HCT116 (cell line): Measurements from ENCODE around the gene GRIN2C. TPM values are rescaled to one million over a fixed set of nuclear protein-coding genes. Genes with fewer than 3 reads are reported as not detected.

ENCODE experiments used
- ATAC-seq: fragments of 200-7000 bp; cut with Tn5 transposase; 2 replicates; pipeline ENCODE4 v1.9.1; 2020; ENCODE audit warnings: mild to moderate bottlenecking, moderate library complexity
- BruUV-seq: library from RNA; stranded (reverse); fragments of 400-500 nt; replicated peaks from 2 replicates; lab custom pipeline; 2021; lab: Mats Ljungman, UMichigan
- CTCF ChIA-PET: fragments of 300-600 bp; sonication (Branson Sonifier 250); formaldehyde crosslinking; loops from one replicate; lab custom pipeline; 2021; ENCODE audit warnings: antibody characterized with exemption; lab: Charles Lee
- POLR2A ChIA-PET: fragments of 300-600, 350-600 bp; sonication (Branson Sonifier 250); formaldehyde crosslinking; loops from one replicate; lab custom pipeline; 2021; ENCODE audit warnings: antibody characterized with exemption; lab: Charles Lee
- RAD21 ChIA-PET, 2 experiments: fragments of 300-600 bp; sonication (Branson Sonifier 250); formaldehyde crosslinking; loops; one replicate each; lab custom pipeline; 2023; ENCODE audit warnings: low total read pairs in 2 of 2; ENCODE audit not compliant: uncharacterized antibody in 2 of 2, unreplicated experiment in 2 of 2, low non-redundant PET in 1 of 2; lab: Charles Lee
- DNase-seq: peaks from one replicate; pipeline ENCODE4 v3.0.0-alpha.2; 2010; ENCODE audit warnings: low read depth, low spot score
- H2AFZ ChIP-seq: fragments of 200-600 bp; shearing (Covaris generic), sonication (generic); 2 replicates; pipeline ENCODE4 v1.6.1; 2017; ENCODE audit warnings: low read depth, mixed run types, mixed read lengths, antibody characterized with exemption, low read length; ENCODE audit not compliant: poor library complexity, severe bottlenecking
- H3K27ac ChIP-seq: 2 replicates; pipeline ENCODE4 v1.5.1; 2012; ENCODE audit warnings: low read depth, low read length
- H3K27me3 ChIP-seq: fragments of 200-600 bp; sonication (generic); 2 replicates; pipeline ENCODE4 v1.6.1; 2016; ENCODE audit warnings: mixed run types, low read length, mixed read lengths; ENCODE audit not compliant: insufficient read depth
- H3K36me3 ChIP-seq, 2 experiments: fragments of 200-500 bp in 1 of 2; fragments of 200-600 bp in 1 of 2; sonication (Bioruptor generic) in 1 of 2; sonication (generic) in 1 of 2; 2 replicates each; pipeline versions ENCODE4 v1.5.1 to v1.6.1; 2014 to 2016; ENCODE audit warnings: low read length in 2 of 2, inconsistent platforms in 1 of 2, mixed read lengths in 1 of 2, mixed run types in 1 of 2; ENCODE audit not compliant: insufficient read depth in 2 of 2, control insufficient read depth in 1 of 2
- H3K4me1 ChIP-seq, 2 experiments: fragments of 200-600 bp in 1 of 2; sonication (generic) in 1 of 2; 2 replicates each; pipeline versions ENCODE4 v1.5.1 to v1.6.1; 2012 to 2017; ENCODE audit warnings: low read length in 2 of 2, inconsistent platforms in 1 of 2, mild to moderate bottlenecking in 1 of 2, mixed read lengths in 1 of 2, mixed run types in 1 of 2, moderate library complexity in 1 of 2; ENCODE audit not compliant: insufficient read depth in 2 of 2, control insufficient read depth in 1 of 2
- H3K4me2 ChIP-seq: fragments of 200-600 bp; sonication (generic); 2 replicates; pipeline ENCODE4 v1.6.1; 2017; ENCODE audit warnings: mixed run types, low read length, mixed read lengths
- H3K4me3 ChIP-seq, 2 experiments: fragments of 200-600 bp in 1 of 2; sonication (generic) in 1 of 2; replicated peaks in 1 of 2; 2 replicates each; pipeline ENCODE4 v1.5.1; 2011 to 2016; ENCODE audit warnings: low read length in 2 of 2, control low read depth in 1 of 2, low read depth in 1 of 2, mild to moderate bottlenecking in 1 of 2, mixed read lengths in 1 of 2, mixed run types in 1 of 2
- H3K79me2 ChIP-seq: fragments of 200-600 bp; sonication (generic); 2 replicates; pipeline ENCODE4 v1.6.1; 2017; ENCODE audit warnings: mild to moderate bottlenecking, mixed run types, low read length, moderate library complexity, mixed read lengths; ENCODE audit not compliant: insufficient read depth
- H3K9ac ChIP-seq: fragments of 200-600 bp; sonication (generic); 2 replicates; pipeline ENCODE4 v1.6.1; 2016; ENCODE audit warnings: low read length, mixed read lengths
- H3K9me2 ChIP-seq: fragments of 200-600 bp; sonication (generic), shearing (Covaris generic); 2 replicates; pipeline ENCODE4 v1.6.1; 2017; ENCODE audit warnings: mixed run types, mild to moderate bottlenecking, moderate library complexity; ENCODE audit not compliant: insufficient read depth
- H3K9me3 ChIP-seq, 2 experiments: fragments of 200-500 bp in 1 of 2; fragments of 200-600 bp in 1 of 2; sonication (Bioruptor generic) in 1 of 2; sonication (generic) in 1 of 2; 2 replicates each; pipeline ENCODE4 v1.6.1; 2014 to 2017; ENCODE audit warnings: low read length in 2 of 2, mixed read lengths in 2 of 2, inconsistent platforms in 1 of 2, low read depth in 1 of 2, mild to moderate bottlenecking in 1 of 2, mixed run types in 1 of 2, moderate library complexity in 1 of 2; ENCODE audit not compliant: control insufficient read depth in 1 of 2, insufficient read depth in 1 of 2
- H4K20me1 ChIP-seq: fragments of 200-600 bp; sonication (generic), shearing (Covaris generic); 2 replicates; pipeline ENCODE4 v1.6.1; 2017; ENCODE audit warnings: mixed run types, mild to moderate bottlenecking, moderate library complexity; ENCODE audit not compliant: insufficient read depth
- CBX3 ChIP-seq: IDR thresholded peaks from 2 replicates; pipeline ENCODE4 v1.6.1; 2012; ENCODE audit warnings: low read depth
- CEBPB ChIP-seq: IDR thresholded peaks from 2 replicates; pipeline ENCODE4 v1.6.1; 2012; ENCODE audit warnings: low read depth
- EGR1 ChIP-seq: IDR thresholded peaks from 2 replicates; pipeline ENCODE4 v1.6.1; 2012; ENCODE audit warnings: low read depth
- ELF1 ChIP-seq: IDR thresholded peaks from 2 replicates; pipeline ENCODE4 v1.6.1; 2012; ENCODE audit warnings: low read depth, borderline replicate concordance
- EZH2phosphoT487 ChIP-seq: fragments of 200-600 bp; IDR thresholded peaks from 2 replicates; pipeline ENCODE4 v1.6.1; 2018; ENCODE audit warnings: antibody characterized with exemption, borderline replicate concordance
- FOSL1 ChIP-seq: IDR thresholded peaks from 2 replicates; pipeline ENCODE4 v1.6.1; 2012; ENCODE audit warnings: low read depth
- JUND ChIP-seq: IDR thresholded peaks from 2 replicates; pipeline ENCODE4 v1.6.1; 2012
- POLR2AphosphoS5 ChIP-seq: IDR thresholded peaks from 2 replicates; pipeline ENCODE4 v1.6.1; 2011; ENCODE audit warnings: mild to moderate bottlenecking, low read depth, low read length, moderate library complexity
- SIN3A ChIP-seq: IDR thresholded peaks from 2 replicates; pipeline ENCODE4 v1.6.1; 2012; ENCODE audit warnings: low read depth
- SP1 ChIP-seq: IDR thresholded peaks from 2 replicates; pipeline ENCODE4 v1.6.1; 2012; ENCODE audit warnings: low read depth
- SRF ChIP-seq: IDR thresholded peaks from 2 replicates; pipeline ENCODE4 v1.6.1; 2012; ENCODE audit warnings: low read depth
- TCF7L2 ChIP-seq: IDR thresholded peaks from 2 replicates; pipeline ENCODE4 v1.7.0; 2011; ENCODE audit warnings: borderline replicate concordance, inconsistent platforms; ENCODE audit not compliant: insufficient read depth, insufficient read length; ENCODE audit errors: extremely low read depth
- YY1 ChIP-seq: IDR thresholded peaks from 2 replicates; pipeline ENCODE4 v1.6.1; 2011; ENCODE audit warnings: low read length, low read depth, moderate library complexity, mild to moderate bottlenecking; ENCODE audit not compliant: insufficient replicate concordance; ENCODE audit errors: extremely low read depth
- ZFX ChIP-seq: fragments of 450-650 bp; IDR thresholded peaks from 2 replicates; pipeline ENCODE4 v1.6.1; 2017
- ZNF274 ChIP-seq: fragments of 200-500 bp; sonication (Bioruptor generic); IDR thresholded peaks from 2 replicates; pipeline ENCODE4 v1.6.1; 2014; ENCODE audit warnings: mild to moderate bottlenecking, low read depth, low read length, inconsistent platforms
- intact Hi-C: fragments of 100-400 bp; cut with micrococcal nuclease; formaldehyde crosslinking; loops from 2 replicates; pipeline ENCODE4 v1.10.0; 2022
- total RNA-seq: library from RNA; stranded (reverse); gene quantifications from one replicate; pipeline ENCODE4 v1.2.1, GENCODE V29; 2021; ENCODE audit not compliant: unreplicated experiment
- TF ChIP-seq, protein P1 (sequence below): IDR thresholded peaks from 2 replicates; pipeline ENCODE4 v1.6.1; 2012; ENCODE audit warnings: low read depth
- TF ChIP-seq, protein P2 (sequence below), 3 experiments: fragments of 200-600 bp in 1 of 3; sonication (generic) in 1 of 3; IDR thresholded peaks in 2 of 3; conservative IDR thresholded peaks in 1 of 3; 2 replicates each; pipeline ENCODE4 v1.5.1; 2012 to 2017; ENCODE audit warnings: low read depth in 2 of 3, low read length in 2 of 3, antibody characterized with exemption in 1 of 3, borderline replicate concordance in 1 of 3, control low read depth in 1 of 3, mild to moderate bottlenecking in 1 of 3, mixed read lengths in 1 of 3, mixed run types in 1 of 3, moderate library complexity in 1 of 3; ENCODE audit not compliant: insufficient read depth in 1 of 3
- TF ChIP-seq, protein P3 (sequence below): IDR thresholded peaks from 2 replicates; pipeline ENCODE4 v1.6.1; 2012

GRIN2C gene
- total RNA-seq, 1 experiment from 2014 or later: 2.2 TPM

DNA sequence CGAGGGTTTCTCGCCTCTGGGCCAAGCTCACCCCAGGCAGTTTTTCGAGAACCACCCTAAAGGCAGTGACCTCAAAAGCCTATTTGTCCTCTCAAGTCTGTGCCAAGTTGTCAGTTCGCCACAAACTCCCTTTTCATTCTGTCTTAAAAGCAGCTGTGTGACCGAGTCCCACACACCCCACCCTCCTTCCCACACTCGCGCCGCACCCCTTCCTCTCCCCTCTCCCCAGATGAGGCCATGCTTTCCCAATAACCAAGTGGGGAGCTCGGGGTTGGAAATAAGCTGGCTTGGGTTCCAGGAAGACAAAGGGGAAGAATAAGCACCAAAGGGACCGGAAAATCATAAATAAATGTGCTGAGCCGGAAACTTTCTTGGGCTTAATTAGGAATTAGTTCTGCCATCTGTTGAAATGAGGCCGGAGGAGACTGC is 36.7 kb downstream of the GRIN2C start (continued):
- TF ChIP-seq FOSL1: no peak

DNA sequence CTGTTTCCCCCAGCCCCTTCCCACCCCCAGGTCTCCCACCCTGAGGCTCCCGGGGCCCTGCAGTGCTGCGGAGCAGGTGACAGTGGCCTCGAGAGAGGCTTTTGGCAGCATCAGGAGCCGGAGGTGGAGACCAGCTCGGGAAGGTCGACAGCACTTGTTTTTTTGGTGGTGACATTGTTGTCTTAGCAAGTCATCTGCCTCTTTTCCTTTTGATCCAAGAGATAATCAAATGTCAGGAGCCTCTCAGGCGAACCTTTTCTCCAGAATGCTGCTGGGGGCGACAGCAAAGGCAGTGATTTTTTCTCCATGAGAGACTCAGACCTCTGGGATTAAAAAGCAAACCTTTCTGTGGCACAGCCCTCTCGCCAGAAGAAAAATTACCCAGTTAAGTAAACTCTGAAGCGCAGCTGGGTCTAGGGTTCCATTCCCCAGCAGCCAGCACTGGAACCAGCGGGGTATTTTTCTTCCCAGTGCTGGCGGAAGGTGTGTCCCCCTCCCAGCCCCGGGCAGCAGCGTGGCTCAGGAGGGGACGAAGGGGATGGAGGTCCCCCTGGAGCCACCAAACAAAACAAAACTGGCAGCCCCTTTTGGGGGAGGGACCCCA is 37.2 kb downstream of the GRIN2C start:
- RAD21 ChIA-PET: no interaction called here
- BruUV-seq: no TSS peak
- no peak for DNase-seq
- no peaks in the 10 kb centered on the region for H3K4me1 ChIP-seq
- H3K4me2 ChIP-seq: no peak overlapping the region
- H3K79me2 ChIP-seq: no peaks in the 10 kb centered on the region
- intact Hi-C loops: no loop called here
- no peak overlapping the region for H3K4me3 ChIP-seq
- H3K9me2 ChIP-seq: no peaks in the 10 kb centered on the region
- ATAC-seq: no peak
- H3K9me3 ChIP-seq: no peaks in the 10 kb centered on the region
- no peaks in the 10 kb centered on the region for H4K20me1 ChIP-seq
- no peaks in the 10 kb centered on the region for H3K27me3 ChIP-seq
- CTCF ChIA-PET: no interaction called here
- no peak overlapping the region for H3K27ac ChIP-seq
- no peaks in the 10 kb centered on the region for H3K36me3 ChIP-seq
- H2AFZ ChIP-seq: no peak overlapping the region
- H3K9ac ChIP-seq: no peak overlapping the region
- POLR2A ChIA-PET: no interaction called here
- TF ChIP-seq CBX3 (no peak), ZNF274 (no peak), POLR2AphosphoS5 (no peak), EGR1 (no peak), TCF7L2 (no peak), FOSL1 (no peak), YY1 (no peak), EZH2phosphoT487 (no peak), SIN3A (no peak), ELF1 (no peak), JUND (no peak), CEBPB (no peak), SRF (no peak), ZFX (no peak), SP1 (no peak)
- TF ChIP-seq, protein P1, sequence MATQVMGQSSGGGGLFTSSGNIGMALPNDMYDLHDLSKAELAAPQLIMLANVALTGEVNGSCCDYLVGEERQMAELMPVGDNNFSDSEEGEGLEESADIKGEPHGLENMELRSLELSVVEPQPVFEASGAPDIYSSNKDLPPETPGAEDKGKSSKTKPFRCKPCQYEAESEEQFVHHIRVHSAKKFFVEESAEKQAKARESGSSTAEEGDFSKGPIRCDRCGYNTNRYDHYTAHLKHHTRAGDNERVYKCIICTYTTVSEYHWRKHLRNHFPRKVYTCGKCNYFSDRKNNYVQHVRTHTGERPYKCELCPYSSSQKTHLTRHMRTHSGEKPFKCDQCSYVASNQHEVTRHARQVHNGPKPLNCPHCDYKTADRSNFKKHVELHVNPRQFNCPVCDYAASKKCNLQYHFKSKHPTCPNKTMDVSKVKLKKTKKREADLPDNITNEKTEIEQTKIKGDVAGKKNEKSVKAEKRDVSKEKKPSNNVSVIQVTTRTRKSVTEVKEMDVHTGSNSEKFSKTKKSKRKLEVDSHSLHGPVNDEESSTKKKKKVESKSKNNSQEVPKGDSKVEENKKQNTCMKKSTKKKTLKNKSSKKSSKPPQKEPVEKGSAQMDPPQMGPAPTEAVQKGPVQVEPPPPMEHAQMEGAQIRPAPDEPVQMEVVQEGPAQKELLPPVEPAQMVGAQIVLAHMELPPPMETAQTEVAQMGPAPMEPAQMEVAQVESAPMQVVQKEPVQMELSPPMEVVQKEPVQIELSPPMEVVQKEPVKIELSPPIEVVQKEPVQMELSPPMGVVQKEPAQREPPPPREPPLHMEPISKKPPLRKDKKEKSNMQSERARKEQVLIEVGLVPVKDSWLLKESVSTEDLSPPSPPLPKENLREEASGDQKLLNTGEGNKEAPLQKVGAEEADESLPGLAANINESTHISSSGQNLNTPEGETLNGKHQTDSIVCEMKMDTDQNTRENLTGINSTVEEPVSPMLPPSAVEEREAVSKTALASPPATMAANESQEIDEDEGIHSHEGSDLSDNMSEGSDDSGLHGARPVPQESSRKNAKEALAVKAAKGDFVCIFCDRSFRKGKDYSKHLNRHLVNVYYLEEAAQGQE: no peak
- TF ChIP-seq, protein P2, sequence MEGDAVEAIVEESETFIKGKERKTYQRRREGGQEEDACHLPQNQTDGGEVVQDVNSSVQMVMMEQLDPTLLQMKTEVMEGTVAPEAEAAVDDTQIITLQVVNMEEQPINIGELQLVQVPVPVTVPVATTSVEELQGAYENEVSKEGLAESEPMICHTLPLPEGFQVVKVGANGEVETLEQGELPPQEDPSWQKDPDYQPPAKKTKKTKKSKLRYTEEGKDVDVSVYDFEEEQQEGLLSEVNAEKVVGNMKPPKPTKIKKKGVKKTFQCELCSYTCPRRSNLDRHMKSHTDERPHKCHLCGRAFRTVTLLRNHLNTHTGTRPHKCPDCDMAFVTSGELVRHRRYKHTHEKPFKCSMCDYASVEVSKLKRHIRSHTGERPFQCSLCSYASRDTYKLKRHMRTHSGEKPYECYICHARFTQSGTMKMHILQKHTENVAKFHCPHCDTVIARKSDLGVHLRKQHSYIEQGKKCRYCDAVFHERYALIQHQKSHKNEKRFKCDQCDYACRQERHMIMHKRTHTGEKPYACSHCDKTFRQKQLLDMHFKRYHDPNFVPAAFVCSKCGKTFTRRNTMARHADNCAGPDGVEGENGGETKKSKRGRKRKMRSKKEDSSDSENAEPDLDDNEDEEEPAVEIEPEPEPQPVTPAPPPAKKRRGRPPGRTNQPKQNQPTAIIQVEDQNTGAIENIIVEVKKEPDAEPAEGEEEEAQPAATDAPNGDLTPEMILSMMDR (IDR thresholded peaks at IDR 0.05 in 2 of 3, conservative IDR thresholded peaks at IDR 0.05 in 1 of 3; ENCODE audit: borderline replicate concordance in 1 of 3, insufficient read depth in 1 of 3, low read depth in 2 of 3, low read length in 2 of 3): no peak
- TF ChIP-seq, protein P3, sequence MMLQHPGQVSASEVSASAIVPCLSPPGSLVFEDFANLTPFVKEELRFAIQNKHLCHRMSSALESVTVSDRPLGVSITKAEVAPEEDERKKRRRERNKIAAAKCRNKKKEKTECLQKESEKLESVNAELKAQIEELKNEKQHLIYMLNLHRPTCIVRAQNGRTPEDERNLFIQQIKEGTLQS: no peak
